ENCODE results near the gene IRF2. TPM values are rescaled to one million over a fixed set of nuclear protein-coding genes. Genes with fewer than 3 reads are reported as not detected.

IRF2 gene
- 23.6 and 35.2 TPM in 2 replicates for total RNA-seq

DNA sequence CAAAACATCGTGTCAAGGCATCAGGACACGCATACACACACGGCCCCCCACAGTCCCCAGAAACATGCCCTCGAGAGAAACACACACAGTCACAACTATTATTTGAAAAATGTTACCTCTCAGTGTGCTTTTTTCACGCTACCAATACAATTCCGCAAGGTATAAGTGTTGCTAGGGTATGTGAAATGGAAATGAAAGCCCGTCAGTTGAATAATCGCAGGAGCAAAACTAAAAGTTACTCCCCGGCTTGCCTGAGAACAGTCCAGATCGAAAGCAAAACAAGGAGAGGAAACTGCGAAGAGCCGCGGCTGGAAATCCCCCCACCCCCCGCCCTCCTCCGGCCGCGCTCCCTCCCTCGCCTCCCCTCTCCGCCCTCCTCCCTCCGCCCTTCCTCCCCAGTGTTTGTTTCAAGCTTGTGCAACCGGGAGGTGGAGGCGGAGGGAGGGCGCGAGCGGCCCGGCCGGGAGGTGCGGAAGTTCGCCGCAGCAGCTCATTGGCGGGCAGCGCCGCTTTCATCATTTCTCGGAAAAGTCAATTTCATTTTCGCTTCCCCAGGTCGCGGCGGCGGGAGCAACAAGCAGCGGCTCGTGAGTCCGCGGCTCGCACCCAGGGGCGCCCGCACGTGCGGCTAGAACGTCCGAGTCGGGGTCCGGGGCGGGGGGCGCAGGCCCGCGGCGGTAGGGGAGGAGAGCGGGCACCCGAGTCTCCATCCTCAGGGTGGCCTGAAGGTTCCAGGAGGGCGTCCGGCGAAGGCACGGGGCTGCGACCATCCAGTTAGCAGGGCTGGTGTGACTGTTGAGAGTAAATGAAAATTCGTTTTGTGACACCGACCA lies at the start of gene IRF2:
Gene IRF2 (minus strand): TSS at position 288 of the 833 bp plus-strand sequence. CDS start 45,486 bp downstream, outside the sequence.
- DNase-seq (ENCODE audit: extremely low read depth, low read depth, low spot score), result peak; percentile 64

DNA sequence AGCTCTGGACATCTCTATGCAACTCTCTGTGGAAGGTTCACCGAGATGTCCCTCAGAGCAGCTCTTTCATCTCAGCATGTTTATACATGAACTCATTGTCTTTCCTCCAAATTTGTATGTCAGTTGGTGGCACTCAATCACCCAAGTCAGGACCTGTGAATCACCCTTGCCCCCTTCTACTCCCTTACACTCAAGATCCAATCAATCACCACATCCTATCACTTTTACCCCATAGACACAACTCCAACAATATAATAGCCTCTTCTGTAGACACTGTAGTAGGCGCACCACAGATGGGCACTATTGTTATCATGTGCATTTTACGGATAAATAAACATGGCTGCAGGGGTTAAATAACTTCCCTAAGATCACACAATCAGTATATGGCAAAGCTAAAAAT lies 41.3 kb upstream of the IRF2 start:
- DNase-seq (ENCODE audit: extremely low read depth, low read depth, low spot score), result no peak

GRCh38 chr4:184514121-184514988 lies 40.0 kb upstream of the IRF2 start:
- no peak for DNase-seq (ENCODE audit: extremely low read depth, low read depth, low spot score)

GRCh38 chr4:184513802-184514120 lies 39.4 kb upstream of the IRF2 start:
- no peak for DNase-seq (ENCODE audit: extremely low read depth, low read depth, low spot score)

GRCh38 chr4:184511156-184511555 lies 36.8 kb upstream of the IRF2 start:
- no peak for DNase-seq (ENCODE audit: extremely low read depth, low read depth, low spot score)

DNA sequence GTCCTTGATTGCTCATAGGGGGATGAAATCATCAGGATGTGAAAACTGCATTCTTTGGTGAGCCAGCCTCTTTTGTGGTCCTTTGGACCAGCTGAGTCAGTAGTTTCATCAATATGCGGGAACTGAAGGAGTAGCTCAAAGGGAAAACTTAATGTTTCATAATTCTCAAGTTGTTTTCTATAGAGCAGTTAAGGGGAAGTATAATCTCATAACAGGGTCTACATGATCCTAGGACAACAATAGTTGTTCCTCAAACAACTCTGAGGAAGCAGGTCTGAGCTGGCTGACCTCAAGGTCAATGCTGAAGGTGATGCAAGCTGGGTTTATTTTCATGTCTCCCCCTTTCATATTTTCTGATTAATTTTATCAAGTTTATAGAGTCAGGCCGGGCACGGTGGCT lies 36.1 kb upstream of the IRF2 start:
- no peak for DNase-seq (ENCODE audit: extremely low read depth, low read depth, low spot score)

GRCh38 chr4:184506527-184507121 lies 32.3 kb upstream of the IRF2 start:
- no peak for DNase-seq (ENCODE audit: extremely low read depth, low read depth, low spot score)

- no peak for DNase-seq (ENCODE audit: extremely low read depth, low read depth, low spot score)
These were observed 30.0 kb upstream of the IRF2 start for GRCh38 chr4:184504385-184504784.

GRCh38 chr4:184503869-184504300 lies 29.5 kb upstream of the IRF2 start:
- no peak for DNase-seq (ENCODE audit: extremely low read depth, low read depth, low spot score)

DNA sequence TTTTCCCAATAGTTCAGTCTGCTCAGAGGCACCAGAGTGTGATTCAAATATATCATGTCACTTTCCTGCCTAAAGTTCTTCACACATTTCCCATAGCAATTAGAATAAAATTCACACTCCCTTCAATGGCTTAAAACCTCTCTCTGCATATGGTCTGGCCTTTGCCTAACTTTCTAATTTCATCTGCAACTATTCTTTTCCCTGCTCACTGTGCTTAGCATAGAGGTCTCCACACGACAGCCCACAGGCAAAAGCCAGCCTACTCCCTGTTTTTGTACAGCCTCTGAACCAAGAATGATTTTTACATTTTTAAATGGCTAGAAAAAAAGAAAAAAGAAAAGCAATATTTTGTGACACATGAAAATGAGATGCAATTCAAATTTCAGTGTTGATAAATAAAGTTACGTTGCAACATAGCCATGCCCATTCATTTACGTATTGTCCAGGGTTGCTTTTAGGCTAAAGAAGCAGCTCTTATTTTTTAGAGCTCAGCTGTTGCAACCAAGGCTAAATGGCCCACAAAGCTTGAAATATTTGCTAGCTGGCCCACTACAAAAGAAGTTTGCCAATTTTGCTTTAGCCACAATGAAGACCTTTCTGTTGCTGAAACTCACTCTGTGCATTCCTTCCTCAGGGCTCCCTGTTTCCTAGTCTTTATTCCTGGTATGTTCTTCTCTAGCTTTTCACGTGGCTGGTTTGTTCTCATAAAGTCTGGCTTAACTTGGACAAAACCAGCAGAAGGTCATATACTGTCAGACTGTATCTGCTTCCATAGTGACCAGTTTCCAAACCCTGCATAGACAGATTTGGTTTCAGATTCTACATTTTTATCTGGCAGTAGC lies 26.6 kb upstream of the IRF2 start:
- no peak for DNase-seq (ENCODE audit: extremely low read depth, low read depth, low spot score)

DNA sequence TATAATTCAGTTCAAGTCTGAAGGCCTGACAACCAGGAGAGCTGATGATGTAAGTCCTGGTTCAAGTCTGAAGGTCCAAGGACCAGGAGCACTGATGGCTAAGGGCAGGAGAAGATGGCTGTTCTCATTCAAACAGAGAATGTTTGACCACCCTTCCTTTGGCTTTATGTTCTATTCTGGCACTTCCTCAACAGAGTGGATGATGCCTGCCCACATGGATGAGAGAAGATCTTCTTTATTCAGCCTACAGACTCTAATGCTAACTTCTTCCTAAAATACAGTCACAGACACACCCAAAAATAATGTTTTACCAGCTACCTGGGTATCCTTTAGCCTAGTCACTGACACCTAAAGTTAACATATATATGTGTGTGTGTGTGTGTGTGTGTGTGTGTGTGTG lies 25.6 kb upstream of the IRF2 start:
- DNase-seq (ENCODE audit: extremely low read depth, low read depth, low spot score), result no peak

DNA sequence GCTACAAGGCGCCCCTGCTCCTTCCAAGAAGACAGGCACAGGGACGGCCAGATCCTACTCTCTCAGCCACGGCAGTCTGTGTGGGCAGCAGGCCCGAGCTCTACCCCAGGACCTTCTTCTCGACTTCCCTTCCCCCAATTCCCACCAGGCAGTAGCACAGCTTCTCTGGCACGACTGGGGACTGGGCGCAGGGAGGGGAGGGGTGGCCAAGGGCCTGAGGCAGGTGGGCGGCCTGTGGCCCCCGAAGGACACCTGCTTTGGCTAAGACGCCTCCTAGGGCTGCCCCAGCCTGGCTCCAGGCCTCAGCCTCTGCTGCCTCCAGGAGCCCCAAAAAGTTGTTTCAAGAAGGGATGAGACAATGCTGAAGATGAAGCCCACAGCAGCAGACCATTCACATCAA lies 24.2 kb upstream of the IRF2 start:
- no peak for DNase-seq (ENCODE audit: extremely low read depth, low read depth, low spot score)

DNA sequence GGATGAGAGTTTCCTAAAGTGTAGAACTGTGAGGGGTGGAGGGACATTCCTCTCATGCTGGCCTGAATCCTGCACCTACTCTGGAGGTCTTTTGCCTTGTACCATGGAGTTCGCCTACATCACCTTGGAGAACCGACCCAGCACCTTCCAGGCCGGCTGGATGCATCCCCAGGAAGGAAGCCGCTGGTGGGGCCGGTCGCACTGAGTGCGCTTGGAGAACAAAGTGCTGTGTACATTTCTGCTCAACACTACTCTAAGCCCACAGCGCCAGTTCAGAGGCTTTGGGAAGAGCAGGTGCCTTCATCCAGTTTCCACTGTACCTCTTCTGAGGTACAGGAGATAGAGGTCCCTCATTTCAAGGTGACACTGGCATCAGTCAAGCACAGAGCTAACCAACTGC lies 15.4 kb upstream of the IRF2 start:
- no peak for DNase-seq (ENCODE audit: extremely low read depth, low read depth, low spot score)

DNA sequence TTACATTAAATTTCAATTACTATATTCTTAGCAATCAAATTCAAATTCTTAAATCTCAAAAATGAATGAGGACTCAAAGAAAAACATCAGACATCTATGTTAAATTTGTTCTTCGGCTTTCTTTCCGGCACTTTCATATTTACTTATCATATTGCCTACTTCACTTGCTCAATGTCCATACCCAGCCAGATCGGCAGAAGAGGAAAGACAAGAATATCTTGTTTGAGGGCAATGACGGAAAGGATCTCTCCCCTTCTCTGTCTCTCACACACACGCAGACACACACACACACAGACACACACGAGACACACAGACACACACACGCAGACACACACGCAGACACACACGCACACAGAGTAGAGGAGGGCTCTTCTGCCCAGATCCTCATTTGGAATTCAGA lies 13.2 kb upstream of the IRF2 start:
- DNase-seq (ENCODE audit: extremely low read depth, low read depth, low spot score), result no peak

- DNase-seq (ENCODE audit: extremely low read depth, low read depth, low spot score), result no peak
These were observed 10.9 kb upstream of the IRF2 start for GRCh38 chr4:184485279-184485678.

DNA sequence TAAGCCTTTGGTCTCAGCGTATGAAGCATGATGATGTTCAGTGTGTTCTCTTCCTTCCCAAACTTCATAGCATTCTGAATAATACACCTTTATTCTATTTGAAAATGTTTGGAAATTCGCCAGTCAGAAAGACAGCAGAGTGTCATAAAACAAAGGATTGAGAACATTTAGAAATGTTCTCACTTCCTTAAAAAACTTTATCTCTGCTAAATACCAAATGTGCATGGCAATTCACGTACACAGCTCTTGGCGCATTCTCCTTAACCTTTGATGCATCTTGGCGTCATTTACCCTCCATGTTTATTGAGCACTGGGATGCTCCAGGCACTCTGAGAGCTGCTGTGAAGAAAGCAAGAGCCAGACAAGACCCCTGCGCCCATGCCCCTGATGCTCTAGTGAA lies 7.2 kb upstream of the IRF2 start:
- no peak for DNase-seq (ENCODE audit: extremely low read depth, low read depth, low spot score)

GRCh38 chr4:184479516-184479950 lies 5.2 kb upstream of the IRF2 start:
- DNase-seq (ENCODE audit: extremely low read depth, low read depth, low spot score), result no peak

GRCh38 chr4:184477201-184477999 lies 3.0 kb upstream of the IRF2 start:
- no peak for DNase-seq (ENCODE audit: extremely low read depth, low read depth, low spot score)

DNA sequence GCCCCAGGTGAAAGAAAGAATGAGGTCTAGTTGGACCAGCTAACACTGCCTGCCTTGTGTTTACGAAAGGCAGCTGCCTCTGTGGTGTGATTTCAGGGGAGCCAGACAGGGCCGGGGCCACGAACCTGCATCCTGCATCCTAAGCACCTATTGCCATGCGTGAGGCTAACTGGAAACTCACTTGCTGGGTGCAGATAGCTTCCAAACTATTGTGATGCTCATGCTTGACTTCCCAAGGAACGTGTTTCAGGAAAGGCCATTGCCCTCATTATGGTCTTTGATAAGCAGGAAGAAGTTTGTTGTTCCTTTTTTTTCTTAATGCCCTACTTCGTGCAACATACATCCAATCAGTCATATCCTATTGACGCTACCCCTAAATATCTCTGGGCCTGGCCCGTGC lies 2.3 kb upstream of the IRF2 start:
- no peak for DNase-seq (ENCODE audit: extremely low read depth, low read depth, low spot score)

DNA sequence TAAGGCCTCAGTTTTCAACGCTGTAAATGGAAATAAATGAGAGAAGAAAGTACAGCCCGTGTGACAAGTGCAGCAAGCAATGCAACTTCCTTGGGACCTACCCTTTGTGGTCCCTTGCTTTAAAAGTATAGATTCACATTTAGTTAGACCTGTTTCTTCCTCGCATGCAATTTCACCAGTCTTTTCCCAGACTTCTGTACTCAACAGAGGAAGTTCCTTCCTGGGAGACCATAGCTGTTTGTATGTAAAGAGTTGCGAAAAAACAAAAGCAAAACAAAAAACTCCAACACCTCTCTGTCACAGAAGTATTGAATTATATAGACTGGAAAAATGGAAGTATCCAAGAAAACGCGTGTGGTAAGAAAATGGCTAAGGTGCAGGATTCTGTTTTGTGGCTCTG lies 1.1 kb upstream of the IRF2 start:
- DNase-seq (ENCODE audit: extremely low read depth, low read depth, low spot score), result no peak
